Ecto neural progenitor cell (in vitro differentiated cells): ENCODE results near the gene RGP1.
A peak's percentile ranks its signal among the peaks of the same experiment; 100 is the strongest.

Experiments
- DNase-seq: peaks from one replicate; pipeline ENCODE4 v3.0.0-alpha.2; 2018; ENCODE audit warnings: low spot score

Gene RGP1

GRCh38 chr9:35743880-35744518 is 5.1 kb upstream of the RGP1 start:
- DNase-seq, result no peak

- DNase-seq, result no peak
These were observed 3.5 kb upstream of the RGP1 start for GRCh38 chr9:35745569-35745968.

DNA sequence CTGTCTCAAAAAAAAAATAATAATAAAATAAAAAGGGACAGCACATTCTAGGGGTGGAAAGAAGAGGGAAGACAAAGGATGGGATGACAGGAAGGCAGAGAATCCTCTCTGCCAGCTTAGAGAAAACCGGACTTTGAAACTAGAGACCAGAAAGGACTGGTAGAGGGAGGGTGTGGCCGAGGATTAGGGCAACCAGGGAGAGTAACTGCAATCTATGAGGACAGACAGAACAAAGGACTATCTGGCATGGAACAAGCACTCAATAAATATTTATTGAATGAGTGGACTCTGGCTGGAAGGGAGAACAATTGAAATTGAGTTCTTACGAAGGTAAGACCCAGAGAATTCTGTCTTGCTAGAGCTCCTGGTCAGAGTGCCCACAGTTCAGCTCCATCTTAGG is 2.5 kb upstream of the RGP1 start:
- no peak for DNase-seq

GRCh38 chr9:35748242-35748857 is 737 bp upstream of the RGP1 start:
- peak; percentile 55 for DNase-seq

- DNase-seq, result no peak
These were observed 598 bp downstream of the RGP1 start for GRCh38 chr9:35749515-35750255.

DNA sequence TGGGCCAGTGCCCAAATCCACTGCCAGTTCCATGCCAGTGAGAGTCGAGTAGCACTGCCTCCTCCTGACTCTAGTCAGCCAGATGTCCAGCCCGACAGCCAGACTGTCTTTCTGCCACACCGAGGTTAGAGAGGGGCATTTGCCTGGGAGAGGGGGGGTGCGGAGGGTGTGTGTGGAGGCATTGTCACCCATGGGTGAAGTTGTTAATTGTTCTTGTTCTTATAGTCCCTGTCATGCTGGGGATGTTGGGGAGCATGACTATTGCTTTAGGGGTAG is 1.1 kb downstream of the RGP1 start:
- DNase-seq, result no peak

DNA sequence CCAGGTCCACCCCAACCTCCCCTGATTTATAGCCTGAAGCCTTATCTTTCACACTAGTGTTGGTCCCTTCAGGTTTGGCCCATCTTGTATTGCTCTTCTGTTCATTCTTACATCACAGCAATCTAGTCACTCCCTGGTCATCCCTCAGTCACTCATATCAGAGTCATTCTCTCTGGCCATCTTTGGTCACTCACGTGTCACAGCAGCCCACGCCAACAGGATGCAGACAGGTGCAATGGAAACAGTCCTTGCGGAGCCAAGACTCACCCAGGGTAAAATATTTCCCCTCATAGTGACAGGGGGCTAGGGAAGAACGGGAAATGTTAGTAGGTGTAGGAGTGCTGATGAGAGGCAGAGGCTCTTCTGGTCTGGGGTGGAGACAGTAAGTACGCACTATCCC is 4.4 kb downstream of the RGP1 start:
- no peak for DNase-seq

DNA sequence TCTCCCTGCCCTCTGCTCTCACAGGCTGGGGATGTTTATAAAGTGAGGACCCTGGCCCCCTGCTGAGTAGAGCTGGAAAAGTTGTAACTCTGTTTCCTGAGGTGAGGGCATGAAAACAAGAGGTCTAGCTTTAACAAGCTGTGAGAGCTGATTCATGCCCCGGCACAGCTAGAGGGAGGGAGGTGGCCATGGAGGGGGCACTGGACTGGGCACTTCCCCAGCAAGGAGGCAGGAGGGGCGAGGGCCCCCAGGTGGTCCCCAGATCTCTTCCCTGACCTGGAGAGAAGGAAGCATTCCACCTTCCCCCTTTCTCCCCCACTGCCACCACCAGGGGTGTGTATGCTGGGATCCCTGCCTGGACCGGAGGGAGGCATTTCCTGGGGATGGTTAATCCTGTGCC is 5.2 kb downstream of the RGP1 start, which contains the start of gene MSMP:
Gene MSMP, minus strand, starts transcription at position 13 of the 400 bp plus-strand sequence. CDS start 147 bp downstream, outside the sequence.
- DNase-seq, result no peak

- no peak for DNase-seq
These were observed 6.0 kb downstream of the RGP1 start for GRCh38 chr9:35755071-35755470.

- peak; percentile 80 for DNase-seq
These were observed 7.5 kb downstream of the RGP1 start for GRCh38 chr9:35756275-35757225.

- no peak for DNase-seq
These were observed 8.3 kb downstream of the RGP1 start for GRCh38 chr9:35757226-35757891.

DNA sequence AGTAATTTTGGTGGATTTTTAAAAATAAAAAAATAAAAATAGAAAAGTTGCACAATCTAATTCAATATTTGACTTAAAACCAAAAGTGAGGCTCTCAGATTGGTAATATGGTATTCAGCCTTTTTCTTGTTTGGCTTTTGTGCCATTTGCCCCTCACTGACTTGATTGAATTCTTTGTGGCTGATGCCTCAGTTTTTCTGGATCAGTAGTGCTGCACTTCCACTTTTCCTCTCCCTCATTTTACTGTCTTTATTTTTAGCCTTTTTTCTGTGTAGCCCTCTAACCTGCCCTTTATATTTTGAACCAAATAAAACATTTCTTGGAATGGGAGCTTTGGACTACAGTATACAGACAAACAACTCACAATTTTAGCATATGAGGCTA is 8.8 kb downstream of the RGP1 start:
- no peak for DNase-seq

DNA sequence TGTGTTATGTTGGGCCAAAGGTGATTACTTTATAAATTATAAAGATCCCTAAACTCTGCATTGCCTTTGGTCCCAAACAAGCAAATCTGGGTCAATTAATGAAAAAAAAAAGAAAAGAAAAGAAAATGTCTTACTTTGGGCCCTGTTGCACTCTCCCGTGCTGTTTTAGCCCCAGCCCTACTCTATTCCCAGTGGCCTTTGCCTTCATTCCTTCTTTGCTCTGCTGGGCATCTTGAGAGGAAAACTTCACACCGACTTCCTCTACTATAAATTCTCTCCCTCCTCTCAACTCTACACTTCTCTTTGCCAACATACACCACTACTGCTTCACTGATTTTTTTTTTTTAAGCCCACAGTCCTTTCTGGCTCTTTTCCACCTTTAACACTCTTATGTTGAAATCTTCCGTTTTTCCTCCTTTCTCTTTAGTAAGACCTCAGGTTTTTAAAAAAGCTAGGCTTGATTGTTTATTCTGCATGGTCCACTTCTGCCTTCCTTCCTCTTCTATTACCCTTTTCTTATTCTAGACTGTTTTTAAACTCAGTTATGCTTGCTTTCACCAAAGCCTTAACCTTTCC is 9.5 kb downstream of the RGP1 start:
- no peak for DNase-seq

GRCh38 chr9:35759795-35760194 is 10.7 kb downstream of the RGP1 start:
- no peak for DNase-seq

- DNase-seq, result no peak
These were observed 11.6 kb downstream of the RGP1 start for GRCh38 chr9:35760651-35761050.

- DNase-seq, result no peak
These were observed 14.1 kb downstream of the RGP1 start for GRCh38 chr9:35763181-35763580.

DNA sequence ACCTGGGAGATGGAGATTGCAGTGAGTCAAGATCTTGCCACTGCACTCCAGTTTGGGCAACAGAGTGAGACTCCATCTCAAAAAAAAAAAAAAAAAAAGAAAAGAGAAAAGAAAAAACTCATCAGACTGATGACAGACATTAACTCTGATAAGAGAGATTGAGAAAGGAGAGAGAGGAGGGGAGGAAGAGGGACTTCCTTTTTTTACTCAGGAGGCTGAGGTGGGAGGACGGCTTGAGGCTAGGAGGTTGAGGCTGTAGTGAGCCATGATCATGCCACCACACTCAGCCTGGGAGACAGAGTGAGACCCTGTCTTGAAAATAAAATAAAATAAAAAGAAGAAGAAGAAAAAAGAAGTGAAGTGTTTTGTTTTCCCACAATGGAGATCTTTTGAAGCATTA is 14.7 kb downstream of the RGP1 start:
- DNase-seq, result no peak

DNA sequence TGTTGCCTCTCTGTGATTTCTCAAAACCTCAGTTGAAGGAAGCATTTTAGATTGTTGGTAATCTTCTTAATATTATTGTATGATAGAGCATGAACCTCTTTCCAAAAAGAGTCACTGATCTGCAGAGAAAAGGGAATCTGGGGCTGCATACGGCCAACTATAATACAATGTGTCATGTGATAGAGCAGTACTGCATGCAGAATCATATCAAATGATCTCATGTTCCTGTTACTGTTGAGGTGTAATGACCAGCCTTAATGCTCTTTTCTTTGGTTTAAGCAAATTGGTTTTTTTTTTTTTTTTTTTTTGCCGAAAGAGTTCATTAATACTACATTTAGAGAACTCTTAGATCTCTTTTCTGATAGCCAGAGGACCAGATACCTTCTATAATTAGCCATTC is 17.9 kb downstream of the RGP1 start:
- no peak for DNase-seq

DNA sequence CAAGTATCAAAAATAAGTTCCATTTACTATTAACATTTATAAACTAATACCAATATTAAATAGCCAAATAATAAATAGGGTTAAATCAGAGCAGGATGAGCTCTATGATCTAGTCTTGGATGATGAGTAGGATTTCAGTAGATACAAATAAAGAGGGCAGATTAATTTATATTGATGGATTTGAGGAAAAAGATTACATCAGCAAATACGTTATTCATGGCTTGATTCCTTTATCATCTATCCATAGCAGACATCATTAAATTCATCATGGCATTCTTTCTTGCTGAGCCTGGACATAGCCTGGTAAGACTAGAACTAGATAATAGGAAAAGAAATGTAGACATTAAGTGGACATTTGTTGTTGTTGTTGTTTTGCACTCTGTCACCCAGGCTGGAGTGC is 18.4 kb downstream of the RGP1 start:
- no peak for DNase-seq

- no peak for DNase-seq
These were observed 20.7 kb downstream of the RGP1 start for GRCh38 chr9:35769763-35770162.

- no peak for DNase-seq
These were observed 22.0 kb downstream of the RGP1 start for GRCh38 chr9:35771075-35771433.

DNA sequence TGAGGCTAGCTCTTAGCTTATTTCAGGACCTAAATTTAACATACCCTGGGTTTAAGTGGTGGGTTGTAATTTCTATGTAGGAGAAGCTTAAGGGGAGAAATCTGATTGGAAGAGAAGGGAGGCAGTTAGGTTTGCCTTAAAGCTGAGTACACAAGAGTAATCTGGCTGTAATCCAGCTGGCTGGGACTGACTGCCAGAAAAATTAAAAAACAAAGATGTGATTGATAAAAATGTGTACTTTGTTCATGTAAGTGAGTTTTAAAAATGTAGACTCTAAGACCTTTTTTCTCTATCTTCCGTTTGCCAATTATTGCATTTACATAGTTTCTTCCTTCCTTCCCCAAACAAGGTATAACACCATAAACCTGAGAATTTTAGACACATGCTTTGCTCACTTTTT is 22.4 kb downstream of the RGP1 start:
- no peak for DNase-seq
